B cell (primary cell): ENCODE results near the gene FAAH2.

Source experiments
- EZH2 ChIP-seq: IDR thresholded peaks from 2 replicates; pipeline ENCODE4 v1.6.1; 2012; ENCODE audit warnings: borderline replicate concordance, low read depth, mild to moderate bottlenecking, moderate library complexity, low read length; ENCODE audit not compliant: insufficient read depth, poor library complexity, severe bottlenecking
- TF ChIP-seq, protein P1 (sequence below): fragments of 200-600 bp; IDR thresholded peaks from one replicate; pipeline ENCODE4 v1.8.0; 2022; ENCODE audit warnings: antibody characterized with exemption, mild to moderate bottlenecking

DNA sequence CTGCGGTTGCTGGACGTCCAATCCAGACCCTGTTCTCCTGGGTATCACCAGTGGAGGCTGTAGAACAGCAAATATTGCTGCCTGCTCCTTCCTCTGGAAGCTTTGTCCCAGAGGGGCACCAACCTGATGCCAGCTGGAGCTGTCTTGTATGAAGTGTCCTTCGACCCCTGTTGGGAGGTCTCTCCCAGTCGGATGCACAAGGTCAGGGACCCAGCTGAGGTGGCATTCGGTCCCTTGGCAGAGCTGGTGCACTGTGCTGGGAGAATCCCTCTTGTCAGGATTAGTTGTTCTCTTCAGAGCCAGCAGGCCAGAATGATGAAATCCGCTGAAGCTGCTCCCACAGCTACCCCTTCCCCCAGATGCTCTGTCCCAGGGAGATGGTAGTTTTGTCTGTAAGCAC lies 195.0 kb downstream of the FAAH2 start:
- TF ChIP-seq, protein P1, sequence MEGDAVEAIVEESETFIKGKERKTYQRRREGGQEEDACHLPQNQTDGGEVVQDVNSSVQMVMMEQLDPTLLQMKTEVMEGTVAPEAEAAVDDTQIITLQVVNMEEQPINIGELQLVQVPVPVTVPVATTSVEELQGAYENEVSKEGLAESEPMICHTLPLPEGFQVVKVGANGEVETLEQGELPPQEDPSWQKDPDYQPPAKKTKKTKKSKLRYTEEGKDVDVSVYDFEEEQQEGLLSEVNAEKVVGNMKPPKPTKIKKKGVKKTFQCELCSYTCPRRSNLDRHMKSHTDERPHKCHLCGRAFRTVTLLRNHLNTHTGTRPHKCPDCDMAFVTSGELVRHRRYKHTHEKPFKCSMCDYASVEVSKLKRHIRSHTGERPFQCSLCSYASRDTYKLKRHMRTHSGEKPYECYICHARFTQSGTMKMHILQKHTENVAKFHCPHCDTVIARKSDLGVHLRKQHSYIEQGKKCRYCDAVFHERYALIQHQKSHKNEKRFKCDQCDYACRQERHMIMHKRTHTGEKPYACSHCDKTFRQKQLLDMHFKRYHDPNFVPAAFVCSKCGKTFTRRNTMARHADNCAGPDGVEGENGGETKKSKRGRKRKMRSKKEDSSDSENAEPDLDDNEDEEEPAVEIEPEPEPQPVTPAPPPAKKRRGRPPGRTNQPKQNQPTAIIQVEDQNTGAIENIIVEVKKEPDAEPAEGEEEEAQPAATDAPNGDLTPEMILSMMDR = no peak
- no peak for TF ChIP-seq EZH2
